ENCODE results near the gene ADAP1. TPM values are rescaled to one million over a fixed set of nuclear protein-coding genes. Genes with fewer than 3 reads are reported as not detected.

Gene ADAP1
- total and polyA plus RNA-seq, 12 donors = 2.3 to 14.9 (median 9.7) TPM

DNA sequence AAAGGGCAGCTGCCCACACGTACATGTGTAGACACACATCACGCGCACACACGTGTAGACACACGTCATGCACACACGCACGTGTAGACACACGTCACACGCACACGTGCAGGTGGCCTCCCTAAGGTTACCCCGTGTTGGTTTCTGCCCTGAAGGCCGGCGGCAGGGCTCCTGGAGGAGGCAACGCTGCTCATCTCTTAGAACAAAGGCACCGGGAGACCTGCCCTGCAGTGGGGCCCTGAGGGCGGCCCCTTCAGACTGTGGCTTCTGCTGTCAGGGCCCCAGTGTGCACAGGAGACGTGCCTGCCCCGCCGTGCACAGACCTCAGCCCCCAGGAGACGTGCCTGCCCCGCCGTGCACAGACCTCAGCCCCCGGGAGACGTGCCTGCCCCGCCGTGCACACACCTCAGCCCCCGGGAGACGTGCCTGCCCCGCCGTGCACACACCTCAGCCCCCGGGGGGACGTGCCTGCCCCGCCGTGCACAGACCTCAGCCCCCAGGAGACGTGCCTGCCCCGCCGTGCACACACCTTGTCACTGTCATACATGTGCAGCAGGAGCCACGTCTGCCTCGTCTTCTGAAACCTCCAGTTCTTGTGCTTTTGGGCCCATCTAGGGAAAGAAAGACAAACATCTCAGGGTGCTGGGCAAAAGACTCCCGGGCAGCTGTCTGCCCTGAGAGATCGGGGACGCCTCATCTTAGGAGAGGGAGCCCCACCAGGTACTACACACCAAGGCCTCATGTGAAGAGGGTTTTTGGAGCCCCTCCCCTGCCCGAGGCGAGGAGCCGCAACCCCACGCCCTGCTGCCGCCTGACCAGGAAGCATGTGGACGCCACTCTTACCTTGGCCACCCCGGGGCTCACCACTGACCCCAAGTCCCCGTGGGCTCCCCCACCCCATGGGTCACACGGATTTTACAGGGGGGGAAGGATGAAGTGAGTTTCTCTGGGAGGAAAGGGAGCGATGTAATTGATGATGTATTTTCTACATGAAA lies 45.8 kb upstream of the ADAP1 start:
- intact Hi-C loops (cut with DNase I) = loop anchor here in 8 of 10 donors (10.0 kb wide), 4 partner anchors 135 to 175 kb away; partner anchors contain the start of gene ZFAND2A (in 1 of the 8)
- H3K27ac ChIP-seq = no peak overlapping the region
- H3K9me3 ChIP-seq = no peaks in the 10 kb centered on the region
- 89 to 90% methylated on average over 44 to 52 of the region's 52 CpGs for WGBS, 2 donors
- no peak overlapping the region for H3K4me3 ChIP-seq
- ATAC-seq (no peak), DNase-seq (no peak)
- TF ChIP-seq, protein P1, sequence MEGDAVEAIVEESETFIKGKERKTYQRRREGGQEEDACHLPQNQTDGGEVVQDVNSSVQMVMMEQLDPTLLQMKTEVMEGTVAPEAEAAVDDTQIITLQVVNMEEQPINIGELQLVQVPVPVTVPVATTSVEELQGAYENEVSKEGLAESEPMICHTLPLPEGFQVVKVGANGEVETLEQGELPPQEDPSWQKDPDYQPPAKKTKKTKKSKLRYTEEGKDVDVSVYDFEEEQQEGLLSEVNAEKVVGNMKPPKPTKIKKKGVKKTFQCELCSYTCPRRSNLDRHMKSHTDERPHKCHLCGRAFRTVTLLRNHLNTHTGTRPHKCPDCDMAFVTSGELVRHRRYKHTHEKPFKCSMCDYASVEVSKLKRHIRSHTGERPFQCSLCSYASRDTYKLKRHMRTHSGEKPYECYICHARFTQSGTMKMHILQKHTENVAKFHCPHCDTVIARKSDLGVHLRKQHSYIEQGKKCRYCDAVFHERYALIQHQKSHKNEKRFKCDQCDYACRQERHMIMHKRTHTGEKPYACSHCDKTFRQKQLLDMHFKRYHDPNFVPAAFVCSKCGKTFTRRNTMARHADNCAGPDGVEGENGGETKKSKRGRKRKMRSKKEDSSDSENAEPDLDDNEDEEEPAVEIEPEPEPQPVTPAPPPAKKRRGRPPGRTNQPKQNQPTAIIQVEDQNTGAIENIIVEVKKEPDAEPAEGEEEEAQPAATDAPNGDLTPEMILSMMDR (IDR thresholded peaks at IDR 0.05) = no peak
- no peaks in the 10 kb centered on the region for H3K4me1 ChIP-seq
- H3K27me3 ChIP-seq = no peaks in the 10 kb centered on the region
- H3K36me3 ChIP-seq = peaks cover 0 to 57% (median 12%) of the 10 kb centered on the region in 9 donors

DNA sequence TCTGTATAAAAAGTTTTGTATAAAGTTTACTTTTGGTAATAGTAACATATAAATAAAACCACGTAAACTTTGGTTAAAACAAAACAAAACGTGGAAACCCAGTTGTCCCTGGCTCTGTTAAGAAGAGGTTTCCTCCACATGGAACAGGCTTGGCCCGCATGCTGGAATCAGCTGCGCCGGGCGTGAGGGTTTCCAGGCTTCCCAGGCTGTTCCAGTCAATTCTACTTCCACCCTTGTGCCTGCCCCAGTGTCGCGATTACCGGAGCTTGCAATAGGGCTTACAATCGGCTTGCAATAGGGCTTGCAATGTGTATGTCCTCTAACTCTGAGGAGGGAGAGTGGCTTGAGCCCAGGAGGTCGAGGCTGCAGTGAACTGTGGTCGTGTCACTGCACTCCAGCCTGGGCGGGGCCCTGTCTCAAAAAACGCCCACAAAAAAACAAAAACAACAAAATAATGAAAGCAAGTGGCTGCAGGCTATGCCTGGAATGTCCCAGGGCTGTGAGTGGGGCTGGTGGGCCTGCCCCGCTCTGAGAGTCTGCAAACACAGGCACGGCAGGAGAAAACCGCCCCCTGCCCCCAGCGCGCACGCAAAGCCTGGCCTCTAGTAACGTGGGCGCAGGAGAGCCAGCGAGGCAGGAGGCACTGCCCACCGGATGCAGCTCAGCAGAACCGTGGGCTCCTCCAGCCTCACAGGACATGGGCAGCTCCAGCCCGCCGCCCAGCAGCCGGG lies 44.8 kb upstream of the ADAP1 start:
- no peaks in the 10 kb centered on the region for H3K9me3 ChIP-seq
- no peak overlapping the region for H3K4me3 ChIP-seq
- no peak overlapping the region for H3K27ac ChIP-seq
- no peaks in the 10 kb centered on the region for H3K4me1 ChIP-seq
- intact Hi-C loops (cut with DNase I) = loop anchor here in 8 of 10 donors (10.0 kb wide), 4 partner anchors 135 to 175 kb away; partner anchors contain the start of gene ZFAND2A (in 1 of the 8)
- TF ChIP-seq, protein P1 (IDR thresholded peaks at IDR 0.05) = no peak
- no peak for DNase-seq
- peaks cover 0 to 49% (median 12%) of the 10 kb centered on the region in 9 donors for H3K36me3 ChIP-seq
- no peaks in the 10 kb centered on the region for H3K27me3 ChIP-seq
- 87 to 94% methylated on average over 28 of the region's 28 CpGs for WGBS, 2 donors
- no peak for ATAC-seq

DNA sequence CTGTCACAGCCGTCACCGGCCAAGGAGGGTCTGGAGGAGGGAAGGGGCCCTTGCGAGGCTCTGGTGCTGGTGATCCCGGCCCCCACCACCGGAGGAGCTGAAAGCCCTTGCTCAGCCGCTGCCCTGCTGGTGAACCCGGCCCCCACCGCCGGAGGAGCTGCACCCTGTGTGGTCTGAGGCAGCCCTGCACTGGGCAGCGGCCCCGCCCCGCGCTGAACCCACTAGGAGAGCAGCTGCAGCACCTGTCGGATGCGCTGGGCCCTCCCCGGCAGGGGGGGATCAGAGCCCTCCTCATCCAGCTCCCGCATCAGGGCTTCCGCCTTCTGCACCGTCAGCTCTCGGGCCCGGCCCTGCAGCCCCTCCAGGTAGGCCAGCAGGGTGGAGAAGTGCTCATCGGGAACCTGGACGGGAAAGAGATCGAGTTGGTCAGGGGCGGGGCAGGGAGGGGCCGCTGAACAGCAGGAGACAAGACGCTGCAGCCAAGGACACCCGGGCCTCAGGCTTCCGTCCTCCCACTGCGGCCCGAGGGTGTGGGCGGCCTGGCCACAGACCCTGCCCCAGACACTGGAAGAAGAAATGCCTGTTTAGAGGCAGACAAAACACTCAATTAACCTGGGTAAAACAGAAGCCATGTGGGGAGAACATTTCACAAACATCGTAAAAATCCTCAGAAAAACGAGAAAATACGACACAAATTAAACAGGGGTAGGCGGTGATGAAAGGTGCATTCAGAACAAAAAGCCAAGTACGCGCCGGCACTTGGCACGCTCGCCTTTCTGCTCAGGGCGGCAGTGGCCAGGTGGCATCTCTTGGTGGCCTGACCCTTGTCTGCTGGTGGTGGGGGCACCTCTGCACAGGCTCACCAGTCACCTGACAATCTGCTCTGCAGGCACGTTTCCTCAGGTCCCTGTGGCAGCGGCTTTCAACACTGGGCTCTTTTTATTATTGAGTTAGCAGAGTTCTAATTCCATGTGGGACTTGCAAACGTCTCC lies 43.2 kb upstream of the ADAP1 start:
- TF ChIP-seq, protein P1 (IDR thresholded peaks at IDR 0.05) = no peak
- 80 to 87% methylated on average over 45 of the region's 45 CpGs for WGBS, 2 donors
- no peaks in the 10 kb centered on the region for H3K27me3 ChIP-seq
- H3K36me3 ChIP-seq = peaks cover 0 to 44% (median 12%) of the 10 kb centered on the region in 9 donors
- ATAC-seq = no peak
- H3K9me3 ChIP-seq = no peaks in the 10 kb centered on the region
- no peak overlapping the region for H3K27ac ChIP-seq
- peaks cover 0 to 12% (median 9%) of the 10 kb centered on the region in 9 donors for H3K4me1 ChIP-seq
- intact Hi-C loops (cut with DNase I) = loop anchor here in 8 of 10 donors (2.0 to 10.0 kb wide), 5 partner anchors 67 to 177 kb away; partner anchors contain the start of gene ZFAND2A (in 1 of the 8)
- no peak for DNase-seq
- H3K4me3 ChIP-seq = no peak overlapping the region

Data from heart right ventricle (tissue), 16 donors.